H9 (cell line): Measurements from ENCODE around the gene LAMC1. TPM values are rescaled to one million over a fixed set of nuclear protein-coding genes. Genes with fewer than 3 reads are reported as not detected.
A peak's percentile ranks its signal among the peaks of the same experiment; 100 is the strongest.

ENCODE experiments used
- DNase-seq: peaks from one replicate; pipeline ENCODE4 v3.0.0-alpha.2; 2017
- H2AFZ ChIP-seq: one replicate; pipeline ENCODE4 v1.6.1; 2013; ENCODE audit warnings: mild to moderate bottlenecking, low read length, control low read depth, moderate library complexity
- H2AK5ac ChIP-seq: 2 replicates; pipeline ENCODE4 v1.6.1; 2013; ENCODE audit warnings: low read length, control low read depth, mixed read lengths; ENCODE audit not compliant: insufficient read length
- H2BK120ac ChIP-seq: one replicate; pipeline ENCODE4 v1.6.1; 2013; ENCODE audit warnings: low read depth, mild to moderate bottlenecking, low read length, control low read depth, inconsistent platforms; ENCODE audit not compliant: poor library complexity, severe bottlenecking
- H2BK12ac ChIP-seq: 2 replicates; pipeline ENCODE4 v1.6.1; 2013; ENCODE audit warnings: low read length, control low read depth, mixed read lengths, low read depth; ENCODE audit not compliant: insufficient read length
- H2BK15ac ChIP-seq: 2 replicates; pipeline ENCODE4 v1.6.1; 2013; ENCODE audit warnings: low read depth, low read length, control low read depth
- H2BK20ac ChIP-seq: one replicate; pipeline ENCODE4 v1.6.1; 2013; ENCODE audit warnings: low read depth, mild to moderate bottlenecking, low read length, control low read depth, inconsistent platforms; ENCODE audit not compliant: poor library complexity, severe bottlenecking
- H2BK5ac ChIP-seq: 2 replicates; pipeline ENCODE4 v1.6.1; 2013; ENCODE audit warnings: low read length, control low read depth, mixed read lengths; ENCODE audit not compliant: insufficient read length
- H3K14ac ChIP-seq: 2 replicates; pipeline ENCODE4 v1.6.1; 2013; ENCODE audit warnings: low read length, control low read depth; ENCODE audit not compliant: insufficient read depth
- H3K18ac ChIP-seq: 2 replicates; pipeline ENCODE4 v1.6.1; 2013; ENCODE audit warnings: low read depth, mild to moderate bottlenecking, mixed read lengths, low read length, control low read depth; ENCODE audit not compliant: insufficient read length
- H3K23ac ChIP-seq: 2 replicates; pipeline ENCODE4 v1.6.1; 2013; ENCODE audit warnings: low read length, control low read depth, mixed read lengths, low read depth; ENCODE audit not compliant: insufficient read length
- H3K23me2 ChIP-seq: 2 replicates; pipeline ENCODE4 v1.6.1; 2013; ENCODE audit warnings: low read depth, mild to moderate bottlenecking, mixed read lengths, low read length, control low read depth; ENCODE audit not compliant: insufficient read length, poor library complexity, severe bottlenecking
- H3K27ac ChIP-seq: 2 replicates; pipeline ENCODE4 v1.5.1; 2013; ENCODE audit warnings: low read length, control low read depth, mixed read lengths, low read depth; ENCODE audit not compliant: insufficient read length
- H3K27me3 ChIP-seq: 2 replicates; pipeline ENCODE4 v1.6.1; 2013; ENCODE audit warnings: low read length, control low read depth, inconsistent platforms; ENCODE audit not compliant: insufficient read depth
- H3K4ac ChIP-seq: 2 replicates; pipeline ENCODE4 v1.6.1; 2013; ENCODE audit warnings: low read depth, mild to moderate bottlenecking, control low read depth, inconsistent platforms, low read length, moderate library complexity
- H3K4me1 ChIP-seq: 2 replicates; pipeline ENCODE4 v1.6.1; 2013; ENCODE audit warnings: low read length, control low read depth, inconsistent platforms; ENCODE audit not compliant: insufficient read depth
- H3K4me2 ChIP-seq: 2 replicates; pipeline ENCODE4 v1.6.1; 2013; ENCODE audit warnings: low read length, control low read depth, mixed read lengths; ENCODE audit not compliant: insufficient read length, insufficient read depth
- H3K56ac ChIP-seq: 2 replicates; pipeline ENCODE4 v1.6.1; 2013; ENCODE audit warnings: low read depth, mild to moderate bottlenecking, mixed read lengths, low read length, control low read depth; ENCODE audit not compliant: insufficient read length
- H3K79me1 ChIP-seq: 2 replicates; pipeline ENCODE4 v1.6.1; 2013; ENCODE audit warnings: low read depth, mild to moderate bottlenecking, moderate library complexity, low read length, control low read depth, inconsistent platforms; ENCODE audit not compliant: insufficient read depth, poor library complexity, severe bottlenecking
- H3K79me2 ChIP-seq: 2 replicates; pipeline ENCODE4 v1.6.1; 2013; ENCODE audit warnings: low read length, control low read depth, inconsistent platforms; ENCODE audit not compliant: insufficient read depth
- H3K9ac ChIP-seq: 2 replicates; pipeline ENCODE4 v1.6.1; 2013; ENCODE audit warnings: low read length, control low read depth, mixed read lengths; ENCODE audit not compliant: insufficient read length; ENCODE audit errors: extremely low read depth
- H3K9me3 ChIP-seq: one replicate; pipeline ENCODE4 v1.6.1; 2013; ENCODE audit warnings: low read depth, low read length, inconsistent platforms; ENCODE audit not compliant: control insufficient read depth
- H3T11ph ChIP-seq: one replicate; pipeline ENCODE4 v1.6.1; 2013; ENCODE audit warnings: mild to moderate bottlenecking, low read length, control low read depth, inconsistent platforms
- H4K20me1 ChIP-seq: one replicate; pipeline ENCODE4 v1.6.1; 2013; ENCODE audit not compliant: control insufficient read depth, insufficient read length, insufficient read depth
- H4K5ac ChIP-seq: 2 replicates; pipeline ENCODE4 v1.6.1; 2013; ENCODE audit warnings: low read depth, mild to moderate bottlenecking, mixed read lengths, low read length, control low read depth; ENCODE audit not compliant: insufficient read length
- H4K8ac ChIP-seq: replicated peaks from 2 replicates; pipeline ENCODE4 v1.6.1; 2013; ENCODE audit warnings: low read length, control low read depth, mixed read lengths, low read depth; ENCODE audit not compliant: insufficient read length
- H4K91ac ChIP-seq: 2 replicates; pipeline ENCODE4 v1.6.1; 2013; ENCODE audit warnings: low read depth, mild to moderate bottlenecking, moderate library complexity, mixed read lengths, low read length, control low read depth; ENCODE audit not compliant: insufficient read length
- H3K27ac Mint-ChIP-seq, 3 experiments: 2 replicates in 2 of 3; 3 replicates in 1 of 3; pipeline ENCODE4 v1.8.0; 2020 to 2021; ENCODE audit warnings: mixed read lengths in 3 of 3, mild to moderate bottlenecking in 1 of 3, moderate library complexity in 1 of 3
- H3K27me3 Mint-ChIP-seq: 2 replicates; pipeline ENCODE4 v1.8.0; 2021; ENCODE audit warnings: low read depth, mild to moderate bottlenecking, moderate library complexity, mixed read lengths
- H3K36me3 Mint-ChIP-seq, 3 experiments: 2 replicates in 2 of 3; 3 replicates in 1 of 3; pipeline ENCODE4 v1.8.0; 2020 to 2021; ENCODE audit warnings: low read depth in 3 of 3, mixed read lengths in 3 of 3; ENCODE audit not compliant: insufficient read depth in 1 of 3
- H3K4me1 Mint-ChIP-seq, 2 experiments: 2 replicates each; pipeline ENCODE4 v1.8.0; 2020; ENCODE audit warnings: mixed read lengths in 2 of 2
- H3K4me3 Mint-ChIP-seq, 2 experiments: 2 replicates in 1 of 2; 3 replicates in 1 of 2; pipeline ENCODE4 v1.8.0; 2020 to 2021; ENCODE audit warnings: mild to moderate bottlenecking in 2 of 2, mixed read lengths in 2 of 2, moderate library complexity in 1 of 2
- H3K9me3 Mint-ChIP-seq, 2 experiments: 2 replicates in 1 of 2; 3 replicates in 1 of 2; pipeline ENCODE4 v1.8.0; 2020; ENCODE audit warnings: mild to moderate bottlenecking in 2 of 2, mixed read lengths in 2 of 2, moderate library complexity in 1 of 2
- WGBS: extraction: QIAGEN DNeasy Blood & Tissue Kit; methylation state at CpG from one replicate; pipeline ENCODE4 v1.1.7; 2013; ENCODE audit warnings: missing lambda C conversion rate, low lambda C conversion rate, mixed read lengths; ENCODE audit not compliant: insufficient read length; ENCODE audit errors: extremely low coverage; 5-methylcytosine and 5-hydroxymethylcytosine counted together
- total RNA-seq: library from RNA; stranded (reverse); gene quantifications from 2 replicates; pipeline ENCODE4 v1.2.1, GENCODE V29; 2021
- TF ChIP-seq, protein P1 (sequence below): fragments of 200-600 bp; sonication (generic); conservative IDR thresholded peaks from 3 replicates; pipeline ENCODE4 v1.8.0; 2021; ENCODE audit warnings: antibody characterized with exemption, mild to moderate bottlenecking

Gene LAMC1
- total RNA-seq, 1 experiment from 2014 or later, result 96.2 TPM

- no peaks in the 10 kb centered on the region for H3K9me3 Mint-ChIP-seq
- Histone ChIP-seq H3K4ac (no peak overlapping the region), H4K91ac (no peak overlapping the region), H3K9me3 (no peaks in the 10 kb centered on the region), H3K9ac (no peak overlapping the region), H2AFZ (no peak overlapping the region), H3K14ac (no peak overlapping the region), H3K4me1 (peaks cover 2% of the 10 kb centered on the region; the same call in 1 of the 2 replicates), H3K79me1 (no peaks in the 10 kb centered on the region), H2BK120ac (no peak overlapping the region), H4K20me1 (no peaks in the 10 kb centered on the region), H2BK20ac (no peak overlapping the region), H3K23ac (no peak overlapping the region), H3T11ph (no peak overlapping the region), H2BK5ac (no peak overlapping the region), H4K8ac (no peak overlapping the region), H3K23me2 (no peaks in the 10 kb centered on the region), H2AK5ac (no peak overlapping the region), H3K18ac (no peak overlapping the region), H3K4me2 (no peak overlapping the region), H2BK12ac (no peak overlapping the region), H3K27me3 (no peaks in the 10 kb centered on the region), H3K79me2 (no peaks in the 10 kb centered on the region), H2BK15ac (no peak overlapping the region), H4K5ac (no peak overlapping the region), H3K56ac (no peak overlapping the region), H3K27ac (no peak overlapping the region)
- H3K4me1 Mint-ChIP-seq, result peaks cover 48 to 55% of the 10 kb centered on the region in 2 experiments
- peak overlapping the region in 1 of 3 experiments; percentile 10; a peak in 1 of 7 replicates for H3K27ac Mint-ChIP-seq
- peaks cover 2% of the 10 kb centered on the region for H3K27me3 Mint-ChIP-seq
- no peak overlapping the region for H3K4me3 Mint-ChIP-seq
- TF ChIP-seq, protein P1, sequence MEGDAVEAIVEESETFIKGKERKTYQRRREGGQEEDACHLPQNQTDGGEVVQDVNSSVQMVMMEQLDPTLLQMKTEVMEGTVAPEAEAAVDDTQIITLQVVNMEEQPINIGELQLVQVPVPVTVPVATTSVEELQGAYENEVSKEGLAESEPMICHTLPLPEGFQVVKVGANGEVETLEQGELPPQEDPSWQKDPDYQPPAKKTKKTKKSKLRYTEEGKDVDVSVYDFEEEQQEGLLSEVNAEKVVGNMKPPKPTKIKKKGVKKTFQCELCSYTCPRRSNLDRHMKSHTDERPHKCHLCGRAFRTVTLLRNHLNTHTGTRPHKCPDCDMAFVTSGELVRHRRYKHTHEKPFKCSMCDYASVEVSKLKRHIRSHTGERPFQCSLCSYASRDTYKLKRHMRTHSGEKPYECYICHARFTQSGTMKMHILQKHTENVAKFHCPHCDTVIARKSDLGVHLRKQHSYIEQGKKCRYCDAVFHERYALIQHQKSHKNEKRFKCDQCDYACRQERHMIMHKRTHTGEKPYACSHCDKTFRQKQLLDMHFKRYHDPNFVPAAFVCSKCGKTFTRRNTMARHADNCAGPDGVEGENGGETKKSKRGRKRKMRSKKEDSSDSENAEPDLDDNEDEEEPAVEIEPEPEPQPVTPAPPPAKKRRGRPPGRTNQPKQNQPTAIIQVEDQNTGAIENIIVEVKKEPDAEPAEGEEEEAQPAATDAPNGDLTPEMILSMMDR, result no peak
- WGBS, result no CpG with 5 or more reads among the region's 3 CpGs
- DNase-seq, result no peak
- peaks cover 0 to 4% (median 0%) of the 10 kb centered on the region in 3 experiments; a peak in 2 of 7 replicates for H3K36me3 Mint-ChIP-seq
Observed at GRCh38 chr1:183034682-183035081, 11.5 kb downstream of the LAMC1 start.
